Pancreas (tissue), 10 donors: ENCODE results near the gene DSCAML1. TPM values are rescaled to one million over a fixed set of nuclear protein-coding genes. Genes with fewer than 3 reads are reported as not detected.

Experiments
- ATAC-seq, 4 donors: fragments of 200-7000 bp; cut with Tn5 transposase; one replicate each; pipeline versions ENCODE4 v1.8.0 to v1.9.1; 2020; ENCODE audit warnings: mild to moderate bottlenecking in 4 of 4, moderate library complexity in 4 of 4
- DNase-seq, 6 donors: peaks; one replicate each; pipeline ENCODE4 v3.0.0-alpha.2; 2020
- FAIRE-seq: peaks from 2 replicates; lab custom pipeline; 2012; peaks lifted over from hg19 to GRCh38; lab: Jason Lieb, UNC
- H3K27ac ChIP-seq, 4 donors: fragments of 200-600 bp; sonication (generic); 1 replicate in 3 of 4; 2 replicates in 1 of 4; pipeline versions ENCODE4 v1.5.0 to v1.8.0; 2020
- H3K27me3 ChIP-seq, 4 donors: fragments of 200-600 bp; one replicate each; pipeline ENCODE4 v1.8.0; 2021
- H3K36me3 ChIP-seq, 3 donors: fragments of 200-600 bp; sonication (generic) in 1 of 3; one replicate each; pipeline versions ENCODE4 v1.5.0 to v1.8.0; 2020 to 2021
- H3K4me1 ChIP-seq, 3 donors: fragments of 200-600 bp; one replicate each; pipeline ENCODE4 v1.8.0; 2021
- H3K4me3 ChIP-seq, 4 donors: fragments of 200-600 bp; sonication (generic) in 2 of 4; one replicate each; pipeline versions ENCODE4 v1.5.0 to v1.8.0; 2020 to 2021
- H3K9me3 ChIP-seq, 4 donors: fragments of 200-600 bp; one replicate each; pipeline ENCODE4 v1.8.0; 2021
- CTCF ChIP-seq, 4 donors: fragments of 200-600 bp; sonication (generic) in 3 of 4; IDR thresholded peaks; one replicate each; pipeline versions ENCODE4 v1.5.0 to v1.8.0; 2021; ENCODE audit warnings: antibody characterized with exemption in 4 of 4
- WGBS, 2 donors: extraction: QIAGEN DNeasy Blood & Tissue Kit; methylation state at CpG; one replicate each; pipeline ENCODE4 v1.1.7; 2013; 5-methylcytosine and 5-hydroxymethylcytosine counted together
- intact Hi-C, 3 donors: fragments of 100-400 bp; cut with DNase I; formaldehyde crosslinking; loops; one replicate each; pipeline versions ENCODE4 v1.11.1 to v1.14.2; 2022
- polyA plus RNA-seq, 2 donors: library from polyadenylated mRNA; stranded (reverse); fragments of 200-250 nt; gene quantifications; one replicate each; pipeline ENCODE4 v1.2.3, GENCODE V29; 2013
- total RNA-seq, 6 donors: library from RNA; stranded (reverse); fragmentation: NEBNext Ultra II Directional in 4 of 6; extraction: Animal tissue kit (Norgen Biotek cat#: 25700) in 4 of 6; gene quantifications; one replicate each; pipeline versions ENCODE4 v1.2.1 to v1.2.4, GENCODE V29; 2021 to 2023
- donor health status: healthy with polysubstance abuse.
- donor health status: DM: no; HTN: no; CAD: no; lungs with moderate emphysema.
- donor health status: DM: no; HTN: no; CAD: no.
- donor health status: control.
- donor health status: control.
- donor health status: Bipolar disorder and iron deficiency.
- donor health status: DM: yes; HTN: yes; CAD: no.
- donor health status: DM: no; HTN: no; CAD: no.
- donor health status: DM: no; HTN: no; CAD: no.
- donor health status: DM: yes; HTN: yes; CAD: no.

Gene DSCAML1
- total and polyA plus RNA-seq, 8 donors, result 0.69 to 2.7 (median 1.8) TPM

GRCh38 chr11:117747892-117748291 is 49.1 kb downstream of the DSCAML1 start:
- intact Hi-C loops, result no loop called here
- no peak for TF ChIP-seq CTCF (IDR thresholded peaks at IDR 0.05)
- 92 to 96% methylated on average over 3 of the region's 3 CpGs for WGBS, 2 donors
- no peaks in the 10 kb centered on the region for H3K4me1 ChIP-seq
- no peaks in the 10 kb centered on the region for H3K36me3 ChIP-seq
- H3K27me3 ChIP-seq, result no peaks in the 10 kb centered on the region
- no peak overlapping the region for H3K4me3 ChIP-seq
- ATAC-seq (no peak), DNase-seq (no peak), FAIRE-seq (no peak)
- H3K27ac ChIP-seq, result no peak overlapping the region
- H3K9me3 ChIP-seq, result no peaks in the 10 kb centered on the region

- Histone ChIP-seq H3K27me3 (no peaks in the 10 kb centered on the region), H3K27ac (no peak overlapping the region), H3K36me3 (no peaks in the 10 kb centered on the region), H3K4me1 (no peaks in the 10 kb centered on the region), H3K4me3 (no peak overlapping the region), H3K9me3 (no peaks in the 10 kb centered on the region)
- DNase-seq, result no peak
- FAIRE-seq, result no peak
- TF ChIP-seq CTCF (IDR thresholded peaks at IDR 0.05), result no peak
- 62 to 73% methylated on average over 7 of the region's 7 CpGs for WGBS, 2 donors
- intact Hi-C loops, result no loop called here
- ATAC-seq, result no peak
These were observed 51.7 kb downstream of the DSCAML1 start for GRCh38 chr11:117745346-117745745.

- DNase-seq (no peak), FAIRE-seq (no peak), ATAC-seq (no peak)
- Histone ChIP-seq H3K27me3 (no peaks in the 10 kb centered on the region), H3K9me3 (no peaks in the 10 kb centered on the region), H3K4me3 (no peak overlapping the region), H3K4me1 (no peaks in the 10 kb centered on the region), H3K36me3 (no peaks in the 10 kb centered on the region), H3K27ac (no peak overlapping the region)
- TF ChIP-seq CTCF (IDR thresholded peaks at IDR 0.05), result no peak
- WGBS, 2 donors, result 74 to 75% methylated on average over 11 of the region's 11 CpGs
- intact Hi-C loops, result no loop called here
These were observed 52.4 kb downstream of the DSCAML1 start for GRCh38 chr11:117744471-117745150.

GRCh38 chr11:117743121-117743815 is 53.7 kb downstream of the DSCAML1 start:
- Histone ChIP-seq H3K36me3 (no peaks in the 10 kb centered on the region), H3K27me3 (no peaks in the 10 kb centered on the region), H3K9me3 (no peaks in the 10 kb centered on the region), H3K4me3 (no peak overlapping the region), H3K27ac (no peak overlapping the region), H3K4me1 (no peaks in the 10 kb centered on the region)
- TF ChIP-seq CTCF (IDR thresholded peaks at IDR 0.05), result no peak
- intact Hi-C loops, result no loop called here
- DNase-seq (peak in 1 of 6 donors; percentile 40), FAIRE-seq (no peak), ATAC-seq (peak in 1 of 4 donors; percentile 37)
- WGBS, 2 donors, result 45 to 46% methylated on average over 9 of the region's 9 CpGs
